Measurements from ENCODE around the gene SAMD13. TPM values are rescaled to one million over a fixed set of nuclear protein-coding genes. Genes with fewer than 3 reads are reported as not detected.

SAMD13 gene
- total and polyA plus RNA-seq, 2 of the 4 experiments (the other 2 are of a cell fraction) = 0.27 to 0.36 TPM

GRCh38 chr1:84374991-84375696 lies 73.6 kb downstream of the SAMD13 start:
- Histone ChIP-seq H3K4me1 (ENCODE audit: control insufficient read depth, insufficient read depth, low read length) (peaks cover 20% of the 10 kb centered on the region), H3K9ac (ENCODE audit: low read depth, low read length) (no peak overlapping the region), H3K79me1 (ENCODE audit: low read depth in 1 of 2, low read length in 2 of 2) (no peaks in the 10 kb centered on the region), H3K4ac (ENCODE audit: low read depth, low read length) (no peak overlapping the region), H3K56ac (ENCODE audit: extremely low read depth, insufficient read depth, low read length) (no peak overlapping the region), H3K36me3 (ENCODE audit: control insufficient read depth, insufficient read depth, low read length) (no peaks in the 10 kb centered on the region), H4K91ac (ENCODE audit: insufficient read depth, low read depth, low read length) (no peak overlapping the region), H2BK5ac (ENCODE audit: low read depth, low read length, poor library complexity, severe bottlenecking) (no peak overlapping the region), H3K27ac (ENCODE audit: insufficient read depth, low read length) (no peak overlapping the region), H3K4me2 (ENCODE audit: low read depth, low read length) (no peak overlapping the region), H4K20me1 (ENCODE audit: insufficient read depth, low read length) (no peaks in the 10 kb centered on the region), H2BK15ac (ENCODE audit: low read depth, low read length) (no peak overlapping the region), H2AFZ (replicated peaks; ENCODE audit: low read length, poor library complexity) (no peak overlapping the region), H3K9me3 (ENCODE audit: control insufficient read depth, insufficient read depth, low read length) (no peaks in the 10 kb centered on the region), H2AK9ac (replicated peaks; ENCODE audit: low read depth, low read length, poor library complexity) (no peak overlapping the region), H3K23ac (ENCODE audit: low read depth, low read length) (no peak overlapping the region), H3K4me3 (ENCODE audit: insufficient read depth, low read depth, low read length) (no peak overlapping the region), H3K14ac (replicated peaks; ENCODE audit: low read depth, low read length) (no peak overlapping the region), H4K8ac (ENCODE audit: low read depth in 2 of 2, low read length in 2 of 2) (no peak overlapping the region), H3K18ac (ENCODE audit: low read depth, low read length) (no peak overlapping the region), H2BK120ac (ENCODE audit: low read depth, low read length) (no peak overlapping the region), H3K27me3 (ENCODE audit: control insufficient read depth, insufficient read depth, low read length) (no peaks in the 10 kb centered on the region), H2BK20ac (ENCODE audit: low read depth, low read length) (no peak overlapping the region), H2AK5ac (ENCODE audit: low read depth, low read length) (no peak overlapping the region), H3K9me1 (ENCODE audit: insufficient read depth, low read length) (peaks cover 5% of the 10 kb centered on the region), H4K5ac (ENCODE audit: low read depth, low read length) (no peak overlapping the region)
- no TSS peak for BruUV-seq (replicated peaks)
- no peak for ATAC-seq (ENCODE audit: low read depth)
- intact Hi-C loops (cut with micrococcal nuclease) = loop anchor here (5.0 kb wide), 3 partner anchors 57 to 123 kb away; partner anchors contain the start of gene SAMD13
- CTCF ChIA-PET = no interaction called here
- in situ Hi-C loops (cut with MboI; ENCODE audit: low sequenced_read_pairs) = no loop called here
- TF ChIP-seq CTCF (conservative IDR thresholded peaks at IDR 0.05; ENCODE audit: low read depth, low read length) (no peak), MAZ (IDR thresholded peaks at IDR 0.05; ENCODE audit: borderline replicate concordance, low read depth, low read length) (no peak), FOS (IDR thresholded peaks at IDR 0.05; ENCODE audit: low read depth, low read length) (no peak), CHD1 (IDR thresholded peaks at IDR 0.05; ENCODE audit: low read depth, low read length) (no peak), NFE2L2 (IDR thresholded peaks at IDR 0.05; ENCODE audit: low read depth, low read length) (no peak), BHLHE40 (IDR thresholded peaks at IDR 0.05; ENCODE audit: low read depth, low read length) (no peak), MAFK (IDR thresholded peaks at IDR 0.05; ENCODE audit: low read depth, low read length) (no peak), RAD21 (IDR thresholded peaks at IDR 0.05; ENCODE audit: low read length) (no peak), ELK1 (IDR thresholded peaks at IDR 0.05; ENCODE audit: borderline replicate concordance, low read depth, low read length) (no peak), RCOR1 (IDR thresholded peaks at IDR 0.05; ENCODE audit: insufficient replicate concordance, low read length) (no peak)
- TF ChIP-seq, protein P1, sequence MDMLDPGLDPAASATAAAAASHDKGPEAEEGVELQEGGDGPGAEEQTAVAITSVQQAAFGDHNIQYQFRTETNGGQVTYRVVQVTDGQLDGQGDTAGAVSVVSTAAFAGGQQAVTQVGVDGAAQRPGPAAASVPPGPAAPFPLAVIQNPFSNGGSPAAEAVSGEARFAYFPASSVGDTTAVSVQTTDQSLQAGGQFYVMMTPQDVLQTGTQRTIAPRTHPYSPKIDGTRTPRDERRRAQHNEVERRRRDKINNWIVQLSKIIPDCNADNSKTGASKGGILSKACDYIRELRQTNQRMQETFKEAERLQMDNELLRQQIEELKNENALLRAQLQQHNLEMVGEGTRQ (IDR thresholded peaks at IDR 0.05; ENCODE audit: low read depth, low read length) = no peak
- dilution Hi-C loops (cut with HindIII; ENCODE audit: low sequenced_read_pairs, unreplicated experiment) = no loop called here
- POLR2A ChIA-PET (ENCODE audit: unreplicated experiment) = no interaction called here
- WGBS, 2 experiments (ENCODE audit: extremely low coverage in 2 of 2, insufficient read length in 1 of 2) = no CpG with 5 or more reads among the region's 5 CpGs
- no peak for DNase-seq
